Measurements from ENCODE around the gene RELL2.

GRCh38 chr5:141656396-141656795 lies 19.6 kb downstream of the RELL2 start:
- TF ChIP-seq POLR2A (IDR thresholded peaks at IDR 0.05) (no peak), CTCF (IDR thresholded peaks at IDR 0.05) (no peak), POLR2AphosphoS5 (IDR thresholded peaks at IDR 0.05) (no peak), EP300 (IDR thresholded peaks at IDR 0.05) (no peak)
